A549 (cell line): ENCODE data around the gene SP110.

Source experiments
- BCL3 ChIP-seq: fragments of >200 bp; sonication (Bioruptor Twin); formaldehyde crosslinking; IDR thresholded peaks from 3 replicates; pipeline ENCODE4 v1.6.1; 2016
- CHD2 ChIP-seq: fragments of 150-350 bp; IDR thresholded peaks from 2 replicates; pipeline ENCODE4 v1.6.1; 2014; ENCODE audit warnings: low read length; ENCODE audit not compliant: partially characterized antibody
- CTCF ChIP-seq: fragments of >200 bp; sonication (Bioruptor Twin); formaldehyde crosslinking; IDR thresholded peaks from 3 replicates; pipeline ENCODE4 v1.5.1; 2016
- EP300 ChIP-seq, 2 experiments: fragments of >200 bp; sonication (Bioruptor Twin); formaldehyde crosslinking; IDR thresholded peaks; 2 replicates in 1 of 2; 3 replicates in 1 of 2; pipeline ENCODE4 v1.6.1; 2016 to 2017
- MAX ChIP-seq: IDR thresholded peaks from 2 replicates; pipeline ENCODE4 v1.6.1; 2012
- MYC ChIP-seq: IDR thresholded peaks from 2 replicates; pipeline ENCODE4 v1.6.1; 2012; ENCODE audit warnings: mild to moderate bottlenecking, inconsistent platforms, low read length, improper control_type of control experiment, borderline replicate concordance
- PHF8 ChIP-seq: fragments of 200-600 bp; sonication (generic); IDR thresholded peaks from 2 replicates; pipeline ENCODE4 v1.6.1; 2016; ENCODE audit warnings: low read depth, mild to moderate bottlenecking, antibody characterized with exemption, moderate library complexity, borderline replicate concordance
- POLR2A ChIP-seq: IDR thresholded peaks from 2 replicates; pipeline ENCODE4 v1.6.1; 2012; ENCODE audit warnings: mild to moderate bottlenecking, low read length
- REST ChIP-seq: fragments of 200-600 bp; sonication (generic); IDR thresholded peaks from 2 replicates; pipeline ENCODE4 v1.6.1; 2016; ENCODE audit warnings: antibody characterized with exemption, mild to moderate bottlenecking, moderate library complexity

- TF ChIP-seq REST (no peak), EP300 (IDR thresholded peaks at IDR 0.05) (no peak), CTCF (no peak), MYC (no peak), CHD2 (no peak), POLR2A (no peak), MAX (no peak), BCL3 (no peak), PHF8 (no peak)
These were observed 48.9 kb upstream of the SP110 start for GRCh38 chr2:230268606-230269243.
